ENCODE results near the gene TTC9B. TPM values are rescaled to one million over a fixed set of nuclear protein-coding genes. Genes with fewer than 3 reads are reported as not detected.

Gene TTC9B
- total and polyA plus RNA-seq, 4 donors: 0.14 TPM; not detected in 3

GRCh38 chr19:40210889-40211288, 7.3 kb downstream of the TTC9B start:
- H3K9me3 ChIP-seq (ENCODE audit: control insufficient read depth in 4 of 4, low read length in 3 of 4): no peaks in the 10 kb centered on the region
- peaks cover 0 to 6% (median 3%) of the 10 kb centered on the region in 4 donors for H3K36me3 ChIP-seq (ENCODE audit: control insufficient read depth in 4 of 4, insufficient read depth in 3 of 4, low read depth in 1 of 4, low read length in 3 of 4)
- H3K27ac ChIP-seq (ENCODE audit: low read depth in 1 of 2, low read length in 2 of 2): no peak overlapping the region
- TF ChIP-seq MAX (IDR thresholded peaks at IDR 0.05) (no peak), HNF4G (IDR thresholded peaks at IDR 0.05) (no peak), RXRA (IDR thresholded peaks at IDR 0.05) (no peak), NR2F2 (IDR thresholded peaks at IDR 0.05) (no peak), FOXA1 (IDR thresholded peaks at IDR 0.05) (no peak), YY1 (IDR thresholded peaks at IDR 0.05) (no peak), JUND (IDR thresholded peaks at IDR 0.05) (no peak)
- TF ChIP-seq, protein P1, sequence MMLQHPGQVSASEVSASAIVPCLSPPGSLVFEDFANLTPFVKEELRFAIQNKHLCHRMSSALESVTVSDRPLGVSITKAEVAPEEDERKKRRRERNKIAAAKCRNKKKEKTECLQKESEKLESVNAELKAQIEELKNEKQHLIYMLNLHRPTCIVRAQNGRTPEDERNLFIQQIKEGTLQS (IDR thresholded peaks at IDR 0.05): no peak
- TF ChIP-seq, protein P2, sequence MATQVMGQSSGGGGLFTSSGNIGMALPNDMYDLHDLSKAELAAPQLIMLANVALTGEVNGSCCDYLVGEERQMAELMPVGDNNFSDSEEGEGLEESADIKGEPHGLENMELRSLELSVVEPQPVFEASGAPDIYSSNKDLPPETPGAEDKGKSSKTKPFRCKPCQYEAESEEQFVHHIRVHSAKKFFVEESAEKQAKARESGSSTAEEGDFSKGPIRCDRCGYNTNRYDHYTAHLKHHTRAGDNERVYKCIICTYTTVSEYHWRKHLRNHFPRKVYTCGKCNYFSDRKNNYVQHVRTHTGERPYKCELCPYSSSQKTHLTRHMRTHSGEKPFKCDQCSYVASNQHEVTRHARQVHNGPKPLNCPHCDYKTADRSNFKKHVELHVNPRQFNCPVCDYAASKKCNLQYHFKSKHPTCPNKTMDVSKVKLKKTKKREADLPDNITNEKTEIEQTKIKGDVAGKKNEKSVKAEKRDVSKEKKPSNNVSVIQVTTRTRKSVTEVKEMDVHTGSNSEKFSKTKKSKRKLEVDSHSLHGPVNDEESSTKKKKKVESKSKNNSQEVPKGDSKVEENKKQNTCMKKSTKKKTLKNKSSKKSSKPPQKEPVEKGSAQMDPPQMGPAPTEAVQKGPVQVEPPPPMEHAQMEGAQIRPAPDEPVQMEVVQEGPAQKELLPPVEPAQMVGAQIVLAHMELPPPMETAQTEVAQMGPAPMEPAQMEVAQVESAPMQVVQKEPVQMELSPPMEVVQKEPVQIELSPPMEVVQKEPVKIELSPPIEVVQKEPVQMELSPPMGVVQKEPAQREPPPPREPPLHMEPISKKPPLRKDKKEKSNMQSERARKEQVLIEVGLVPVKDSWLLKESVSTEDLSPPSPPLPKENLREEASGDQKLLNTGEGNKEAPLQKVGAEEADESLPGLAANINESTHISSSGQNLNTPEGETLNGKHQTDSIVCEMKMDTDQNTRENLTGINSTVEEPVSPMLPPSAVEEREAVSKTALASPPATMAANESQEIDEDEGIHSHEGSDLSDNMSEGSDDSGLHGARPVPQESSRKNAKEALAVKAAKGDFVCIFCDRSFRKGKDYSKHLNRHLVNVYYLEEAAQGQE (IDR thresholded peaks at IDR 0.05): no peak
- H3K9ac ChIP-seq (ENCODE audit: low read depth in 1 of 2, low read length in 2 of 2): no peak overlapping the region
- no peak overlapping the region for H3K4me3 ChIP-seq (ENCODE audit: low read depth in 1 of 3, low read length in 3 of 3)
- no peaks in the 10 kb centered on the region for H3K4me1 ChIP-seq (ENCODE audit: control insufficient read depth in 4 of 4, insufficient read depth in 4 of 4, low read length in 3 of 4)
- 96% methylated on average over 5 of the region's 5 CpGs for WGBS
- H3K27me3 ChIP-seq (ENCODE audit: control insufficient read depth in 4 of 4, insufficient read depth in 4 of 4, low read length in 3 of 4): peaks cover 0 to 2% (median 0%) of the 10 kb centered on the region in 4 donors
- no peak for DNase-seq (ENCODE audit: low spot score)

- Histone ChIP-seq H3K27ac (ENCODE audit: low read depth in 1 of 2, low read length in 2 of 2) (no peak overlapping the region), H3K9me3 (ENCODE audit: control insufficient read depth in 4 of 4, low read length in 3 of 4) (no peaks in the 10 kb centered on the region), H3K27me3 (ENCODE audit: control insufficient read depth in 4 of 4, insufficient read depth in 4 of 4, low read length in 3 of 4) (no peaks in the 10 kb centered on the region), H3K4me1 (ENCODE audit: control insufficient read depth in 4 of 4, insufficient read depth in 4 of 4, low read length in 3 of 4) (no peaks in the 10 kb centered on the region), H3K4me3 (ENCODE audit: low read depth in 1 of 3, low read length in 3 of 3) (no peak overlapping the region), H3K36me3 (ENCODE audit: control insufficient read depth in 4 of 4, insufficient read depth in 3 of 4, low read depth in 1 of 4, low read length in 3 of 4) (peaks cover 0 to 10% (median 3%) of the 10 kb centered on the region in 4 donors), H3K9ac (ENCODE audit: low read depth in 1 of 2, low read length in 2 of 2) (no peak overlapping the region)
- DNase-seq (ENCODE audit: low spot score): no peak
- TF ChIP-seq YY1 (IDR thresholded peaks at IDR 0.05): peak; percentile 19
- no peak for TF ChIP-seq EGR1 (IDR thresholded peaks at IDR 0.05; ENCODE audit: low read depth in 2 of 2)
- 96% methylated on average over 5 of the region's 5 CpGs for WGBS
These were observed 9.6 kb downstream of the TTC9B start for GRCh38 chr19:40208602-40209001.

GRCh38 chr19:40205760-40206159, 12.4 kb downstream of the TTC9B start:
- Histone ChIP-seq H3K9ac (ENCODE audit: low read depth in 1 of 2, low read length in 2 of 2) (no peak overlapping the region), H3K27me3 (ENCODE audit: control insufficient read depth in 4 of 4, insufficient read depth in 4 of 4, low read length in 3 of 4) (no peaks in the 10 kb centered on the region), H3K4me1 (ENCODE audit: control insufficient read depth in 4 of 4, insufficient read depth in 4 of 4, low read length in 3 of 4) (no peaks in the 10 kb centered on the region), H3K4me3 (ENCODE audit: low read depth in 1 of 3, low read length in 3 of 3) (no peak overlapping the region), H3K27ac (ENCODE audit: low read depth in 1 of 2, low read length in 2 of 2) (no peak overlapping the region), H3K9me3 (ENCODE audit: control insufficient read depth in 4 of 4, low read length in 3 of 4) (no peaks in the 10 kb centered on the region), H3K36me3 (ENCODE audit: control insufficient read depth in 4 of 4, insufficient read depth in 3 of 4, low read depth in 1 of 4, low read length in 3 of 4) (peaks cover 0 to 6% (median 2%) of the 10 kb centered on the region in 4 donors)
- no peak for DNase-seq (ENCODE audit: low spot score)
- no peak for TF ChIP-seq JUND (IDR thresholded peaks at IDR 0.05)
- whole genome bisulfite sequencing: 97% methylated on average over 21 of the region's 21 CpGs

GRCh38 chr19:40204381-40204780, 13.8 kb downstream of the TTC9B start:
- Histone ChIP-seq H3K9ac (ENCODE audit: low read depth in 1 of 2, low read length in 2 of 2) (no peak overlapping the region), H3K4me1 (ENCODE audit: control insufficient read depth in 4 of 4, insufficient read depth in 4 of 4, low read length in 3 of 4) (no peaks in the 10 kb centered on the region), H3K4me3 (ENCODE audit: low read depth in 1 of 3, low read length in 3 of 3) (no peak overlapping the region), H3K27me3 (ENCODE audit: control insufficient read depth in 4 of 4, insufficient read depth in 4 of 4, low read length in 3 of 4) (no peaks in the 10 kb centered on the region), H3K9me3 (ENCODE audit: control insufficient read depth in 4 of 4, low read length in 3 of 4) (no peaks in the 10 kb centered on the region), H3K36me3 (ENCODE audit: control insufficient read depth in 4 of 4, insufficient read depth in 3 of 4, low read depth in 1 of 4, low read length in 3 of 4) (peaks cover 0 to 4% (median under 1%) of the 10 kb centered on the region in 4 donors), H3K27ac (ENCODE audit: low read depth in 1 of 2, low read length in 2 of 2) (no peak overlapping the region)
- 98% methylated on average over 16 of the region's 16 CpGs for WGBS
- TF ChIP-seq EGR1 (IDR thresholded peaks at IDR 0.05; ENCODE audit: low read depth in 2 of 2) (no peak), YY1 (IDR thresholded peaks at IDR 0.05) (no peak), GABPA (IDR thresholded peaks at IDR 0.05 in 1 of 2, conservative IDR thresholded peaks at IDR 0.05 in 1 of 2) (no peak), HNF4G (IDR thresholded peaks at IDR 0.05) (no peak), JUND (IDR thresholded peaks at IDR 0.05) (no peak), RXRA (IDR thresholded peaks at IDR 0.05) (no peak), TAF1 (conservative IDR thresholded peaks at IDR 0.05) (no peak), FOXA1 (IDR thresholded peaks at IDR 0.05) (no peak), SP1 (IDR thresholded peaks at IDR 0.05) (no peak), HNF4A (conservative IDR thresholded peaks at IDR 0.05) (no peak), FOXA2 (IDR thresholded peaks at IDR 0.05) (no peak)
- TF ChIP-seq, protein P2 (IDR thresholded peaks at IDR 0.05): no peak
- DNase-seq (ENCODE audit: low spot score): no peak

Measured in liver (tissue), 9 donors.